ENCODE measurements around the gene AVPR2. TPM values are rescaled to one million over a fixed set of nuclear protein-coding genes. Genes with fewer than 3 reads are reported as not detected.

AVPR2 gene
- polyA plus RNA-seq, 1 donor from 2014 or later: not detected

GRCh38 chrX:153911798-153912197, 7.3 kb downstream of the AVPR2 start:
- no peaks in the 10 kb centered on the region for H4K20me1 ChIP-seq (ENCODE audit: insufficient read depth)
- H3K4me3 ChIP-seq (ENCODE audit: low read length): no peak overlapping the region
- H3K9me3 ChIP-seq (ENCODE audit: low read length): no peaks in the 10 kb centered on the region
- no peaks in the 10 kb centered on the region for H3F3A ChIP-seq (ENCODE audit: insufficient read depth, low read length, poor library complexity, severe bottlenecking)
- no peak overlapping the region for H2AFZ ChIP-seq (ENCODE audit: low read depth, low read length)
- no peaks in the 10 kb centered on the region for H3K27me3 ChIP-seq (ENCODE audit: insufficient read depth, low read depth, low read length)
- no peak for TF ChIP-seq CTCF (IDR thresholded peaks at IDR 0.05; ENCODE audit: poor library complexity, severe bottlenecking)
- no peak for TF ChIP-seq POLR2AphosphoS5 (IDR thresholded peaks at IDR 0.05)
- no peak for TF ChIP-seq SMC3 (conservative IDR thresholded peaks at IDR 0.05; ENCODE audit: poor library complexity)
- no peak for TF ChIP-seq TAF1 (IDR thresholded peaks at IDR 0.05; ENCODE audit: low read depth)
- H3K4me2 ChIP-seq (ENCODE audit: low read length): no peak overlapping the region
- no peak overlapping the region for H3K9ac ChIP-seq (ENCODE audit: low read length)
- H3K36me3 ChIP-seq (ENCODE audit: insufficient read depth, low read length): no peaks in the 10 kb centered on the region
- H3K9me2 ChIP-seq (ENCODE audit: insufficient read depth, low read length): no peaks in the 10 kb centered on the region
- no peak overlapping the region for H3K27ac ChIP-seq (ENCODE audit: low read length)
- no peaks in the 10 kb centered on the region for H3K79me2 ChIP-seq (replicated peaks; ENCODE audit: insufficient read depth, low read length)

- Histone ChIP-seq H4K20me1 (ENCODE audit: insufficient read depth) (no peaks in the 10 kb centered on the region), H3K9ac (ENCODE audit: low read length) (no peak overlapping the region), H3F3A (ENCODE audit: insufficient read depth, low read length, poor library complexity, severe bottlenecking) (no peaks in the 10 kb centered on the region), H3K27ac (ENCODE audit: low read length) (no peak overlapping the region), H3K79me2 (replicated peaks; ENCODE audit: insufficient read depth, low read length) (no peaks in the 10 kb centered on the region), H2AFZ (ENCODE audit: low read depth, low read length) (no peak overlapping the region), H3K36me3 (ENCODE audit: insufficient read depth, low read length) (no peaks in the 10 kb centered on the region), H3K27me3 (ENCODE audit: insufficient read depth, low read depth, low read length) (no peaks in the 10 kb centered on the region), H3K4me3 (ENCODE audit: low read length) (no peak overlapping the region), H3K9me3 (ENCODE audit: low read length) (no peaks in the 10 kb centered on the region), H3K4me2 (ENCODE audit: low read length) (no peak overlapping the region), H3K9me2 (ENCODE audit: insufficient read depth, low read length) (no peaks in the 10 kb centered on the region)
- TF ChIP-seq REST (IDR thresholded peaks at IDR 0.05; ENCODE audit: borderline replicate concordance) (no peak), SMC3 (conservative IDR thresholded peaks at IDR 0.05; ENCODE audit: poor library complexity) (no peak), EP300 (conservative IDR thresholded peaks at IDR 0.05; ENCODE audit: poor library complexity, severe bottlenecking) (no peak), EZH2 (IDR thresholded peaks at IDR 0.05; ENCODE audit: borderline replicate concordance, insufficient read depth, low read length, poor library complexity, severe bottlenecking) (no peak), MXI1 (conservative IDR thresholded peaks at IDR 0.05; ENCODE audit: poor library complexity, severe bottlenecking) (no peak)
These were observed 8.7 kb downstream of the AVPR2 start for GRCh38 chrX:153913211-153913610.

- Histone ChIP-seq H3F3A (ENCODE audit: insufficient read depth, low read length, poor library complexity, severe bottlenecking) (no peaks in the 10 kb centered on the region), H3K4me2 (ENCODE audit: low read length) (no peak overlapping the region), H3K36me3 (ENCODE audit: insufficient read depth, low read length) (no peaks in the 10 kb centered on the region), H2AFZ (ENCODE audit: low read depth, low read length) (no peak overlapping the region), H3K27me3 (ENCODE audit: insufficient read depth, low read depth, low read length) (no peaks in the 10 kb centered on the region), H3K27ac (ENCODE audit: low read length) (no peak overlapping the region), H3K9me3 (ENCODE audit: low read length) (no peaks in the 10 kb centered on the region), H4K20me1 (ENCODE audit: insufficient read depth) (no peaks in the 10 kb centered on the region), H3K4me3 (ENCODE audit: low read length) (no peak overlapping the region), H3K79me2 (replicated peaks; ENCODE audit: insufficient read depth, low read length) (no peaks in the 10 kb centered on the region), H3K9ac (ENCODE audit: low read length) (no peak overlapping the region), H3K9me2 (ENCODE audit: insufficient read depth, low read length) (no peaks in the 10 kb centered on the region)
- TF ChIP-seq POLR2AphosphoS5 (IDR thresholded peaks at IDR 0.05) (no peak), CTCF (IDR thresholded peaks at IDR 0.05; ENCODE audit: poor library complexity, severe bottlenecking) (no peak), RAD21 (conservative IDR thresholded peaks at IDR 0.05) (no peak), SMC3 (conservative IDR thresholded peaks at IDR 0.05; ENCODE audit: poor library complexity) (no peak)
These were observed 9.2 kb downstream of the AVPR2 start for GRCh38 chrX:153913701-153914100.

All from neural cell (in vitro differentiated cells).